NCI-H1417 treated with DMSO at 0.1 percent for 48 hours (cell line): ENCODE measurements around the gene ATL2.
A peak's percentile ranks its signal among the peaks of the same experiment; 100 is the strongest.
"Not testable (repeated sequence)": the region's sequence is repeated elsewhere in the genome, so short reads cannot be mapped to it uniquely, and the experiment has no call there.

Source experiments
- DNase-seq: peaks from one replicate; lab custom pipeline; 2025; lab: John Stamatoyannopoulos, UW

Gene ATL2

GRCh38 chr2:38377050-38377828 lies at the start of gene ATL2:
TSS of gene ATL2 (minus strand) at chr2:38377273. CDS start at chr2:38377260, 13 bp downstream.
- peak; percentile 84 for DNase-seq

- no peak for DNase-seq
Measured at GRCh38 chr2:38423763-38424162, 46.7 kb upstream of the ATL2 start.

DNA sequence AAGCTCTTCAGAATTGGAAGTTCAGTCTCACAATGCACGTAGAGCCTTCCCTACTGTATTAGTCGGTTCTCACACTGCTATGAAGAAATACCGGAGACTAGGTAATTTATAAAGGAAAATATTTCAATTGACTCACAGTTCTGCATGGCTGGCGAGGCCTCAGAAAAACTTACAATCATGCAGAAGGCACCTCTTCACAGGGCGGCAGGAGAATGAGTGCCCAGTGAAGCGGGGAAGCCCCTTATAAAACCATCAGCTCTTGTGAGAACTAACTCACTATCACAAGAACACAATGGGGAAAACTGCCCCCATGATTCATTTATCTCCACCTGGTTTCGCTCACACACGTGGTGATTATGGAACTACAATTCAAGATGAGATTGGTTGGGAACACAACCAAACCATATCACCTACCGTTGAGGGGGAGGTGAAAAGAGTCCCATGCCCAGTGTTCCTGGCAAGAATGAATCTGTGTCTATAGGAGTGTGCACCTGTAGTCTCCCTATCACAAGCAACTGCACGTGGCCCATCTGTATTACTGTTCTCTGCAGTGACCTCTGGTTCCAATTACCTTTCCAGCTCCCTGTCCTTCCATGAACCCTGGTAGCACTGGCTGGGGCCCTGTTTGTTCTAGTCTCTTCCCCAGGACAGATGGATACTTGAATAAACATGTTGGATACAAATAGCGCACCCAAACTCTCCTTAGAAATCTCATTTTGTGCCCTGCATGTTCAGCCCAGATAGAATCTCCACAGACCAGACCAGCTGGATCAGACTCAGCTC lies 44.4 kb upstream of the ATL2 start:
- DNase-seq, result no peak

DNA sequence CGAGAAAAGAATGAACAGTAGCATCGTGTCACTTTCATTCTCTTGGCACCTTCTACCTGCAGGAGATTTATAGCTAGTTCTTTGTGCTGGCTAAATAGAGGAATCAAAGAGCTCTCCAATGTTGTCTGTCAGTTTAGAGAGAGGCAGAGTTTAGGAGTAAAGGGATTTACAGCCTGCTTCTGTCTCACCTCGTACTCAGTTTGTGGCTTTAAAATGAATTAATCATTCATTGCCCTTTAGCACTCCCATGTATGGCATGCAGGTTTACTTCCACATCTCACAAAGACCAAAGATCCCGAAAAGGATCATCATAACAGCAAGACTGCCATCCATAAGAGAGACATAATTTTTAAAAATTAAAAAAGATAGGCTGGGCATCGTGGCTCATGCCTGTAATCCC lies 42.4 kb upstream of the ATL2 start:
- DNase-seq, result no peak

DNA sequence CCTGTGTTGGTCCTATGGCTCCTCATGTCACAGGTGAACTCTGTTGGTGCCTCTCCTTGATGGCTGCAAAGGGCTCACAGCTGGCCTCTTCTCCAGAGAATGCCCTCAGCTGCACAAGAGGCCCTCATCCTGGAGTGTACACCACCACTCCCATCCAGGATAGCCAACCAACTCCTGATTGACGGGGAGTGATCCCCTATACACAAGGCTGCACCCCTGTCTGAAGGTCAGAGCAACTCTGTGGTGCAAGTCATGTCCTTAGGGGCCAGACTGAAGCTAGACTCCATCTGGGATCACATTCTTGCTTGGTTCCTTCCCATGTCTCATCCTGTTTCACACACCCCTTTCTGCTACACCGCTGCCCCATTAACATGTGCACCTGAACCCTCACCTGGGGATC lies 41.7 kb upstream of the ATL2 start:
- DNase-seq, result no peak

- no peak for DNase-seq
Measured at GRCh38 chr2:38417745-38418689, 40.9 kb upstream of the ATL2 start.

GRCh38 chr2:38416296-38417036 lies 39.4 kb upstream of the ATL2 start:
- no peak for DNase-seq

DNA sequence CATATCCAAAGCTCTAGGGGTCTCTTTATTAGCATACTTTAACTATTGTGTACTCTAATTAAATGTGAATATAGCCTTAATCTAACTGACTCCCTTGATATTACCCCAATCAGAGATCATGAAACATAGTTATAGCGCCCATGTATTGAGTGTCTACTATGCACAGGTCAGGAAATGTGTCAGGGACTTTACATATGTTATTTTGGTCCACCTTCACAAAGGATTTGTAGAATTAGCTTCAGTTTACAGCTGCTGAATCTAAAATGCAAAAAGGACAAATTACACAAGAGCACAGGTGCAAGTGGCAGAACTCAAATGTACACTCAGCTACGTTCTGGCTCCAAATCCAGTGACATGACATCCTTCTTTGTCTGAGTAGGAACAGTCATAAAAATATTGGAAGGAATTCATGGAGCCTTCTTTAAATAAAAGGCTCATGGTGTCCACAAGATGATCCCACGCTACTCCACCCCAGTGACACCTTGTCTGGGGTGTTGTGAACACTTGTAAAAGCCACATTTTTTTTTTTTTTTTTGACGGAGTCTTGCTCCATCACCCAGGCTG lies 38.7 kb upstream of the ATL2 start:
- DNase-seq, result no peak

DNA sequence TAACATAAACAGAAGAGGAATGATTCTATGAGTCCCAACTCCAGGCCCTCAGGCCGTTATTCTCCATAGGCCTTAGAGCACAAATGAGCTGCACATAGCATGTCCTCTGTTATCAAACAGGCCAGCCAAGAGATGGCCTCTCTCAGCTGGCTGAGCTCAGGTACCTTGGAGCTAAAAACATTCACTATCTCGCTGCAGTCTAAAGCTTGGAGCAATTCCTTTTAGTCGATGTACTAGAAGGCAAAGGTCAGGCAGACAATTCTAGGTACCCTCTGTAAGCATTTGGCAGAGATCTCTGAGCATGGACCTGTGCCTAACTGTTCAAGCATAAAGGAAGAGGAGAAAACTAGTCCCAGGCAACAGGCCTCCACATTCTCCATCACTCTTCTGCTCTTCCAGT lies 38.0 kb upstream of the ATL2 start:
- no peak for DNase-seq

DNA sequence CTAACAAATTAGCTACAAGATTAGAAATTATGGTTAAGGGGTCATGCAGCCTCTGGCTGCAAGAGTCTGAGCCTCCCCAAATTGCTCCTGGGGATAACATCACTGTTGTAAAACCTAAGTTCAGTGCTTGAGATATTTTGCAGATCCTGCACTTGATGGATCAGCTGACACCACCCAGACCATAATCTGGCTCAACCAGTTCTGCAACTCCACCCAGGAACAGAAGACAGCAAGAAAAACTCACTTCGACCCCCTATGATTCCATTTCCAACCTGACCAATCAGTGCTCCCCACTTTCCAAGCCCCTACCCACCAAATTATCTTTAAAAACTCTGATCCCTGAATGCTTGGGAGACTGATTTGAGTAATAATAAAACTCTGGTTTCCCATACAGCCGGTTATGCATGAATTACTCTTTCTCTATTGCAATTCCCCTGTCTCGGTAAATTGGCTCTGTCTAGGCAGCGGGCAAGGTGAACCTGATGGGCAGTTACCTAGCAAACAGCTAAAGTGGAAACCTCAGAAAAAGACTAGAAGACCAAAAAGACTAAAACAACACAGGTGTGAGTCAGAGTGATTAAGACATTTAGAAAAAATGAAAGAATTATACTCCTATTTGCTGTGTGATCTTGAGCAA lies 35.3 kb upstream of the ATL2 start:
- DNase-seq, result not testable (repeated sequence)

DNA sequence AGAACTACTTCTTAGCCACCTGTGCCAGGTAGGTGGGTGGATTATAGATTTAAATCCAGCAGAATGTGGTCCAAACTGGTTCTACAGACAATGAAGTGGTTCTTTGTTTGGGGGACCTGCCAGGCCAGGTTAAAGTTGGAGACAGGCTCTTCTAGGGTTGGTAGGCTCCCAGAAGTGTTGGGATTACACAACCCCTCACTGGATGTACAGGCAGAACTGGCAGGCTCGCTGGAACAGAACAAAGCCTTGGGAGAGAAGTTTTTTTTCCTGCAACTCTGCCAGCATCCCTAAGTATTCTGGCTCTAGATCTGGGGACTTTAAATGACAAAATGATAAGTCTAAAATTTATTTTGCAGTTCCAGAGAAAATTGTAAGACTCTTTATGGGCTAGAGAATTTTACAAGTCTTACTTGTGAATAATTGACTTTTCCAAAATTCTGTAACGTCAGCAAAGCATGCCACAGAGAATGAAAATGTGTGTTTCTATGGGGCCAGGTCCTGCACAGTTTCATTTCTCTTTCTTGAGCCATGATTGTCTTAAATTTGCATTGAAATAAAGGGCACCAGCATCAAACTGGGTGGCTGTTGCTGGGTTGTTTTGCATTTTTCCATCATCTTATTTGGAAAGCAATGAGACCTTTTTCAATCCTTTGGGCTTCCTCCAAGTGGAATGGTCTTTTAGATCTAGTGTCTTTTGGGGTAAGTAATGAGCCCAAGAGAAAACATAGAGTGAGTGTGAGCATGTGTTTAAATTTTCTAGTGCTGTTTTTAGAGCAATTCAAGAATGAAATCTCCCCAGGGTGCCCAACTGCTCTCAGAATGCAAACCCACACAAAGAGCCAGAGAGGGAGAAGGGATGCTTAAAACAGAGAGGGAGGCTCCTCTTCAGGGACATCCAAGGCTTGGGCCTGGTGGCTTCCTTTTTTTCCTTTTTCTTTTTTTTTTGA lies 32.4 kb upstream of the ATL2 start:
- DNase-seq, result no peak

DNA sequence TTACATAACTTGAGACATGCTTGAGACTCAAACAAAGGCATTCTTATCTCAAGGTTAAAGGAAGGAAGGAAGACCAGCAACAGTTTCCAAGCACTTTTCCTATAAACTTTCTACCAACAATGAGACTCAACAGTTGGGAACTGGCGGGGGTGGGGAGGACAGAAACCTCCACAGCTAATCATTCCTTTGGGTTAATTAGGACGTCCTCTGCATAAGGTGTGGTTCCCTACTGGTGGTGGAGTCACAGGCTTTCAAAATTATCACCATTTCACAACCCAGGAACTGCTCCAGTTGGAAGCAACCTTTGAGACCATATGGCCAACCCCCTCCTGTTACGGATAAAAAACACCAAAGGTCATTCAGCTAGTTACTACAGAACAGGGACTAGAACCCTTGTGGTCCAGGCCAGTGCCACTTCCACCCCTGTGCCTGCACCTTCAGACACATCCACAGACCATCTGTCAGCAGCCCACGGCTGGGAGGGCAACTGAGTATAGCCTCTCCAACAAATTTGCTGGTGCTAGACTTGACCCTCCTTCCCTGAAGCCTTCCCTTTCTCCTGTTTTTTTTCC lies 30.1 kb upstream of the ATL2 start:
- no peak for DNase-seq

- no peak for DNase-seq
Measured at GRCh38 chr2:38406597-38407110, 29.6 kb upstream of the ATL2 start.

- DNase-seq, result no peak
Measured at GRCh38 chr2:38405917-38406596, 29.0 kb upstream of the ATL2 start.

GRCh38 chr2:38400513-38400912 lies 23.4 kb upstream of the ATL2 start:
- no peak for DNase-seq

- no peak for DNase-seq
Measured at GRCh38 chr2:38398739-38399138, 21.7 kb upstream of the ATL2 start.

- DNase-seq, result no peak
Measured at GRCh38 chr2:38394903-38395341, 17.8 kb upstream of the ATL2 start.

GRCh38 chr2:38394041-38394440 lies 17.0 kb upstream of the ATL2 start:
- DNase-seq, result no peak
